GM12878 (cell line): ENCODE data around the gene CHST15. TPM values are rescaled to one million over a fixed set of nuclear protein-coding genes. Genes with fewer than 3 reads are reported as not detected.

Experiments
- ATAC-seq: fragments of 200-7000 bp; cut with Tn5 transposase; 3 replicates; pipeline ENCODE4 v1.9.1; 2020; ENCODE audit warnings: mild to moderate bottlenecking, moderate library complexity
- BruUV-seq: library from RNA; stranded (reverse); fragments of 400-500 nt; replicated peaks from 2 replicates; lab custom pipeline; 2021; lab: Mats Ljungman, UMichigan
- CTCF ChIA-PET: fragments of 300-600 bp; sonication (Branson Sonifier 250); formaldehyde crosslinking; extraction: SDS; loops from one replicate; lab custom pipeline; 2021; ENCODE audit warnings: inconsistent platforms; lab: Yijun Ruan, JAX
- POLR2A ChIA-PET: fragments of 350-600 bp; formaldehyde crosslinking; extraction: SDS; loops from one replicate; lab custom pipeline; 2021; ENCODE audit warnings: inconsistent platforms; lab: Charles Lee
- RAD21 ChIA-PET: fragments of 300-600 bp; sonication (Branson Sonifier 250); formaldehyde crosslinking; loops from one replicate; lab custom pipeline; 2023; ENCODE audit warnings: antibody characterized with exemption; ENCODE audit not compliant: unreplicated experiment; lab: Charles Lee
- SMC1A ChIA-PET: fragments of 300-600 bp; sonication (Branson Sonifier 250); formaldehyde crosslinking; loops from one replicate; lab custom pipeline; 2023; ENCODE audit not compliant: unreplicated experiment, uncharacterized antibody; lab: Charles Lee
- DNase-seq: peaks from one replicate; pipeline ENCODE4 v3.0.0-alpha.2; 2011; ENCODE audit warnings: low read depth, low spot score
- FAIRE-seq: peaks from 3 replicates; lab custom pipeline; 2011; peaks lifted over from hg19 to GRCh38; lab: Jason Lieb, UNC
- H2AFZ ChIP-seq: 2 replicates; pipeline ENCODE4 v1.6.0; 2011; ENCODE audit warnings: low read depth, low read length, control low read depth; ENCODE audit not compliant: control insufficient read depth
- H3K27ac ChIP-seq: 2 replicates; pipeline ENCODE4 v1.5.1; 2011; ENCODE audit warnings: control low read depth; ENCODE audit not compliant: control insufficient read depth, insufficient read depth
- H3K27me3 ChIP-seq, 2 experiments: replicated peaks in 1 of 2; 2 replicates each; pipeline versions ENCODE4 v1.6.0 to v1.6.1; 2011; ENCODE audit warnings: low read length in 1 of 2; ENCODE audit not compliant: control insufficient read depth in 2 of 2, insufficient read depth in 2 of 2
- H3K36me3 ChIP-seq, 2 experiments: 2 replicates each; pipeline ENCODE4 v1.5.1; 2011; ENCODE audit warnings: low read length in 1 of 2; ENCODE audit not compliant: control insufficient read depth in 2 of 2, insufficient read depth in 2 of 2
- H3K4me1 ChIP-seq: 2 replicates; pipeline ENCODE4 v1.6.1; 2011; ENCODE audit warnings: mild to moderate bottlenecking, low read length, moderate library complexity, mixed read lengths; ENCODE audit not compliant: control insufficient read depth, insufficient read depth
- H3K4me2 ChIP-seq: 2 replicates; pipeline ENCODE4 v1.6.0; 2011; ENCODE audit warnings: control low read depth; ENCODE audit not compliant: control insufficient read depth, insufficient read depth
- H3K4me3 ChIP-seq: fragments of 200-600 bp; sonication (generic); 2 replicates; pipeline ENCODE4 v1.5.1; 2016
- H3K79me2 ChIP-seq: 2 replicates; pipeline ENCODE4 v1.6.0; 2011; ENCODE audit warnings: low read length; ENCODE audit not compliant: control insufficient read depth, insufficient read depth
- H3K9ac ChIP-seq: 2 replicates; pipeline ENCODE4 v1.8.0; 2011; ENCODE audit warnings: low read length, control low read depth, mixed read lengths; ENCODE audit not compliant: control insufficient read depth, insufficient read depth
- H3K9me3 ChIP-seq: replicated peaks from 3 replicates; pipeline ENCODE4 v1.5.1; 2011; ENCODE audit warnings: mild to moderate bottlenecking, low read length; ENCODE audit not compliant: control insufficient read depth, insufficient read depth
- H4K20me1 ChIP-seq: 2 replicates; pipeline ENCODE4 v1.6.0; 2011; ENCODE audit not compliant: control insufficient read depth, insufficient read depth
- CBX3 ChIP-seq: fragments of 200-600 bp; sonication (generic); IDR thresholded peaks from 2 replicates; pipeline ENCODE4 v1.6.1; 2016; ENCODE audit warnings: low read depth, borderline replicate concordance
- HDAC6 ChIP-seq: fragments of 200-600 bp; sonication (generic); IDR thresholded peaks from one replicate; pipeline ENCODE4 v1.8.0; 2017; ENCODE audit warnings: antibody characterized with exemption; ENCODE audit not compliant: unreplicated experiment
- NR2F1 ChIP-seq: fragments of 450-650 bp; conservative IDR thresholded peaks from 2 replicates; pipeline ENCODE4 v1.6.1; 2017; ENCODE audit warnings: mild to moderate bottlenecking
- RELA ChIP-seq: fragments of 450-650 bp; IDR thresholded peaks from 2 replicates; pipeline ENCODE4 v1.8.0; 2014; ENCODE audit warnings: borderline replicate concordance; ENCODE audit not compliant: partially characterized antibody
- SMC3 ChIP-seq: IDR thresholded peaks from 2 replicates; pipeline ENCODE4 v1.6.1; 2011; ENCODE audit warnings: low read length, improper control_type of control experiment, borderline replicate concordance
- USF2 ChIP-seq: IDR thresholded peaks from 2 replicates; pipeline ENCODE4 v1.6.1; 2011; ENCODE audit warnings: low read depth, low read length, improper control_type of control experiment, borderline replicate concordance
- WGBS: methylation state at CpG from one replicate; pipeline ENCODE4 v1.1.6; 2016; ENCODE audit warnings: low lambda C conversion rate; ENCODE audit not compliant: insufficient replicate concordance, insufficient coverage; ENCODE audit errors: missing lambda C conversion rate; 5-methylcytosine and 5-hydroxymethylcytosine counted together
- in situ Hi-C: fragments of 300-500 bp; cut with MboI; formaldehyde crosslinking; loops from 9 replicates; pipeline ENCODE4 v1.14.3; 2018; ENCODE audit warnings: mixed read lengths
- intact Hi-C: fragments of 100-400 bp; cut with micrococcal nuclease; formaldehyde crosslinking; loops from one replicate; pipeline ENCODE4 v1.14.2; 2022; ENCODE audit not compliant: unreplicated experiment
- polyA plus RNA-seq, 11 experiments: library from polyadenylated mRNA; depleted of rRNA in 4 of 11; unstranded in 6 of 11; stranded (reverse) in 5 of 11; fragments of >200 nt; fragmentation: Nextera tagmentation in 4 of 11; fragmentation: Illumina TruSeq in 1 of 11; extraction: Ambion mirVana in 4 of 11; extraction: Trizol in 1 of 11; gene quantifications; 1 replicate in 1 of 11; 2 replicates in 10 of 11; pipeline versions ENCODE4 v1.2.1 to v1.2.3, GENCODE V29; 2011 to 2016; ENCODE audit warnings: inconsistent platforms in 2 of 11, missing spikeins in 2 of 11, low read depth in 1 of 11
- total RNA-seq, 4 experiments: library from RNA; depleted of rRNA in 3 of 4; stranded (reverse); fragments of >200 nt in 3 of 4; fragmentation: Illumina TruSeq in 1 of 4; extraction: Trizol in 1 of 4; gene quantifications; 2 replicates each; pipeline versions ENCODE4 v1.2.1 to v1.2.3, GENCODE V29; 2013 to 2021

CHST15 gene
- total and polyA plus RNA-seq, 10 of the 15 experiments (the other 5 are each of a cell fraction or from before 2014, with no cell fraction given), result 0.02 to 0.53 (median 0.05) TPM; not detected in 1

- Histone ChIP-seq H3K27ac (no peak overlapping the region), H3K79me2 (no peaks in the 10 kb centered on the region), H3K27me3 (peaks cover 0 to 1% of the 10 kb centered on the region in 2 experiments; a peak in 2 of 4 replicates), H3K4me3 (no peak overlapping the region), H3K9me3 (no peaks in the 10 kb centered on the region; the same call in 2 of the 3 replicates), H3K4me2 (no peak overlapping the region), H3K9ac (no peak overlapping the region), H3K4me1 (peaks cover 9% of the 10 kb centered on the region), H3K36me3 (no peaks in the 10 kb centered on the region), H2AFZ (no peak overlapping the region), H4K20me1 (no peaks in the 10 kb centered on the region)
- ChIA-PET CTCF (interaction anchor here (1.1 kb wide), 1 partner anchor 14 kb away, joined by 3 read pairs; no protein-coding TSS in a partner anchor), SMC1A (no interaction called here), POLR2A (no interaction called here), RAD21 (no interaction called here)
- no peak for DNase-seq
- no TSS peak for BruUV-seq
- in situ Hi-C loops, result no loop called here
- 46% methylated on average over 12 of the region's 12 CpGs for WGBS
- ATAC-seq, result no peak
- intact Hi-C loops, result no loop called here
- TF ChIP-seq NR2F1, result no peak
- no peak for TF ChIP-seq HDAC6
- TF ChIP-seq CBX3, result no peak
- TF ChIP-seq USF2, result no peak
- no peak for TF ChIP-seq RELA
- no peak for TF ChIP-seq SMC3
- no peak for FAIRE-seq
These were observed 33.8 kb downstream of the CHST15 start for GRCh38 chr10:124059551-124059950.

- POLR2A ChIA-PET, result interaction anchor here (1.7 kb wide), 1 partner anchor 10 kb away, joined by 3 read pairs; no protein-coding TSS in a partner anchor
- WGBS, result 26% methylated on average over 8 of the region's 8 CpGs
- DNase-seq (no peak), ATAC-seq (no peak), FAIRE-seq (no peak)
- CTCF ChIA-PET, result no interaction called here
- Histone ChIP-seq H3K79me2 (no peaks in the 10 kb centered on the region), H3K36me3 (no peaks in the 10 kb centered on the region), H3K27me3 (peaks cover 0 to 1% of the 10 kb centered on the region in 2 experiments; a peak in 2 of 4 replicates), H3K27ac (no peak overlapping the region), H3K9me3 (no peaks in the 10 kb centered on the region; the same call in 2 of the 3 replicates), H3K4me3 (no peak overlapping the region), H3K4me1 (peaks cover 4% of the 10 kb centered on the region; the same call in 1 of the 2 replicates), H4K20me1 (no peaks in the 10 kb centered on the region), H3K4me2 (no peak overlapping the region), H3K9ac (no peak overlapping the region), H2AFZ (no peak overlapping the region)
- intact Hi-C loops (no loop called here), in situ Hi-C loops (no loop called here)
- RAD21 ChIA-PET, result no interaction called here
- BruUV-seq, result no TSS peak
- TF ChIP-seq RELA, result no peak
- SMC1A ChIA-PET, result no interaction called here
These were observed 34.9 kb downstream of the CHST15 start for GRCh38 chr10:124058346-124059003.
